Measurements from ENCODE around the gene NAIF1.

- no peak for TF ChIP-seq CTCF (conservative IDR thresholded peaks at IDR 0.05; ENCODE audit: low read length)
- no peak for TF ChIP-seq EZH2phosphoT487 (IDR thresholded peaks at IDR 0.05; ENCODE audit: borderline replicate concordance, low read depth, low read length)
Measured at GRCh38 chr9:128114326-128115186, 47.4 kb upstream of the NAIF1 start.
